Endothelial cell of umbilical vein (primary cell): ENCODE data around the gene ATP10A. TPM values are rescaled to one million over a fixed set of nuclear protein-coding genes. Genes with fewer than 3 reads are reported as not detected.

Source experiments
- BruUV-seq: library from RNA; stranded (reverse); fragments of 400-500 nt; replicated peaks from 2 replicates; lab custom pipeline; 2021; lab: Mats Ljungman, UMichigan
- CTCF ChIA-PET: fragments of 300-600, 350-600 bp; sonication (Branson Sonifier 250); formaldehyde crosslinking; loops from one replicate; lab custom pipeline; 2021; ENCODE audit warnings: antibody characterized with exemption, inconsistent platforms; lab: Charles Lee
- POLR2A ChIA-PET: fragments of 300-600, 350-600 bp; sonication (Branson Sonifier 250); formaldehyde crosslinking; loops from one replicate; lab custom pipeline; 2021; ENCODE audit warnings: antibody characterized with exemption, inconsistent platforms; lab: Charles Lee
- DNase-seq: peaks from one replicate; pipeline ENCODE4 v3.0.0-alpha.2; 2011; ENCODE audit warnings: low read depth, low spot score
- FAIRE-seq: peaks from 2 replicates; lab custom pipeline; 2011; peaks lifted over from hg19 to GRCh38; lab: Jason Lieb, UNC
- H2AFZ ChIP-seq: 2 replicates; pipeline ENCODE4 v1.6.0; 2012; ENCODE audit warnings: low read depth, low read length, control low read depth, inconsistent platforms
- H3K27ac ChIP-seq: 2 replicates; pipeline ENCODE4 v1.5.1; 2011; ENCODE audit warnings: low read depth, mild to moderate bottlenecking, control low read depth, low read length, moderate library complexity; ENCODE audit not compliant: insufficient read depth
- H3K27me3 ChIP-seq, 2 experiments: 2 replicates each; pipeline versions ENCODE4 v1.6.0 to v1.6.1; 2011; ENCODE audit warnings: low read length in 2 of 2, mixed read lengths in 1 of 2; ENCODE audit not compliant: control insufficient read depth in 2 of 2, insufficient read depth in 2 of 2
- H3K36me3 ChIP-seq, 2 experiments: 2 replicates in 1 of 2; 3 replicates in 1 of 2; pipeline ENCODE4 v1.5.1; 2011; ENCODE audit warnings: low read length in 2 of 2, mild to moderate bottlenecking in 1 of 2, moderate library complexity in 1 of 2; ENCODE audit not compliant: control insufficient read depth in 2 of 2, insufficient read depth in 2 of 2; ENCODE audit errors: extremely low read depth in 1 of 2
- H3K4me1 ChIP-seq: 3 replicates; pipeline ENCODE4 v1.5.1; 2011; ENCODE audit warnings: mild to moderate bottlenecking, low read length; ENCODE audit not compliant: control insufficient read depth, insufficient read depth; ENCODE audit errors: extremely low read depth
- H3K4me2 ChIP-seq: 2 replicates; pipeline ENCODE4 v1.6.1; 2011; ENCODE audit warnings: low read length, control low read depth, mixed read lengths; ENCODE audit not compliant: insufficient read depth
- H3K4me3 ChIP-seq, 3 experiments: fragments of 200-600 bp in 1 of 3; sonication (generic), shearing (Covaris generic) in 1 of 3; replicated peaks in 1 of 3; 2 replicates each; pipeline ENCODE4 v1.5.1; 2011 to 2016; ENCODE audit warnings: control low read depth in 3 of 3, low read length in 3 of 3, mild to moderate bottlenecking in 2 of 3, inconsistent platforms in 1 of 3, low read depth in 1 of 3, moderate library complexity in 1 of 3; ENCODE audit not compliant: insufficient read depth in 1 of 3
- H3K79me2 ChIP-seq: 2 replicates; pipeline ENCODE4 v1.6.0; 2012; ENCODE audit warnings: low read length, inconsistent platforms; ENCODE audit not compliant: control insufficient read depth, insufficient read depth
- H3K9ac ChIP-seq: replicated peaks from 2 replicates; pipeline ENCODE3; 2011; ENCODE audit warnings: low read length, control low read depth; ENCODE audit not compliant: insufficient read depth; ENCODE audit errors: extremely low read depth
- H3K9me1 ChIP-seq: replicated peaks from 3 replicates; pipeline ENCODE4 v1.6.0; 2011; ENCODE audit warnings: mild to moderate bottlenecking, low read length; ENCODE audit not compliant: control insufficient read depth, insufficient read depth; ENCODE audit errors: extremely low read depth
- H3K9me3 ChIP-seq: replicated peaks from 2 replicates; pipeline ENCODE4 v1.5.1; 2012; ENCODE audit warnings: low read length, inconsistent platforms; ENCODE audit not compliant: control insufficient read depth, insufficient read depth
- H4K20me1 ChIP-seq: replicated peaks from 2 replicates; pipeline ENCODE3; 2011; ENCODE audit warnings: mild to moderate bottlenecking, low read length; ENCODE audit not compliant: control insufficient read depth, insufficient read depth; ENCODE audit errors: extremely low read depth
- FOS ChIP-seq: IDR thresholded peaks from 2 replicates; pipeline ENCODE4 v1.6.1; 2011; ENCODE audit warnings: mild to moderate bottlenecking, low read length, moderate library complexity, borderline replicate concordance; ENCODE audit not compliant: insufficient read depth
- GATA2 ChIP-seq: IDR thresholded peaks from 2 replicates; pipeline ENCODE4 v1.7.0; 2011; ENCODE audit warnings: low read depth, mild to moderate bottlenecking, moderate library complexity, mixed read lengths, low read length; ENCODE audit not compliant: insufficient read length, insufficient read depth
- JUN ChIP-seq: IDR thresholded peaks from 2 replicates; pipeline ENCODE4 v1.6.1; 2011; ENCODE audit warnings: borderline replicate concordance, low read depth; ENCODE audit not compliant: insufficient read length, insufficient read depth
- MYC ChIP-seq: IDR thresholded peaks from one replicate; pipeline ENCODE4 v1.6.1; 2011; ENCODE audit warnings: mild to moderate bottlenecking, low read depth, low read length
- POLR2A ChIP-seq: IDR thresholded peaks from 2 replicates; pipeline ENCODE4 v1.6.1; 2012; ENCODE audit warnings: low read depth, mild to moderate bottlenecking, control low read depth, low read length
- POLR2AphosphoS5 ChIP-seq: IDR thresholded peaks from 2 replicates; pipeline ENCODE4 v1.6.1; 2012; ENCODE audit warnings: low read depth, mild to moderate bottlenecking, control low read depth, low read length, moderate library complexity; ENCODE audit not compliant: insufficient read depth
- dilution Hi-C: fragments of 300-500 bp; cut with MboI; formaldehyde crosslinking; loops from one replicate; pipeline ENCODE4 v1.15.0; 2019; ENCODE audit warnings: low sequenced_read_pairs; ENCODE audit not compliant: extremely low pct_ligation_motif_present
- intact Hi-C: fragments of 100-400 bp; cut with micrococcal nuclease; formaldehyde crosslinking; loops from one replicate; pipeline ENCODE4 v1.10.0; 2022
- polyA plus RNA-seq, 4 experiments: library from polyadenylated mRNA; depleted of rRNA in 3 of 4; stranded (reverse) in 3 of 4; unstranded in 1 of 4; fragments of >200 nt; gene quantifications; 2 replicates each; pipeline versions ENCODE4 v1.2.1 to v1.2.3, GENCODE V29; 2011 to 2012; ENCODE audit warnings: missing spikeins in 1 of 4
- total RNA-seq: library from RNA; stranded (reverse); gene quantifications from 2 replicates; pipeline ENCODE4 v1.2.3, GENCODE V29; 2021
- TF ChIP-seq, protein P1 (sequence below): IDR thresholded peaks from 2 replicates; pipeline ENCODE4 v1.6.1; 2011; ENCODE audit not compliant: insufficient read depth, insufficient read length
- TF ChIP-seq, protein P2 (sequence below), 2 donors: IDR thresholded peaks; 1 replicate in 1 of 2; 2 replicates in 1 of 2; pipeline ENCODE4 v1.5.1; 2011; ENCODE audit warnings: low read length in 2 of 2, mild to moderate bottlenecking in 2 of 2, moderate library complexity in 2 of 2, control low read depth in 1 of 2, inconsistent platforms in 1 of 2, low read depth in 1 of 2; ENCODE audit not compliant: insufficient read depth in 1 of 2; ENCODE audit errors: extremely low read depth in 1 of 2

The ATP10A gene
- total and polyA plus RNA-seq, 2 donors (not counting 3 experiments of a cell fraction or from before 2014, with no cell fraction given), result not detected

DNA sequence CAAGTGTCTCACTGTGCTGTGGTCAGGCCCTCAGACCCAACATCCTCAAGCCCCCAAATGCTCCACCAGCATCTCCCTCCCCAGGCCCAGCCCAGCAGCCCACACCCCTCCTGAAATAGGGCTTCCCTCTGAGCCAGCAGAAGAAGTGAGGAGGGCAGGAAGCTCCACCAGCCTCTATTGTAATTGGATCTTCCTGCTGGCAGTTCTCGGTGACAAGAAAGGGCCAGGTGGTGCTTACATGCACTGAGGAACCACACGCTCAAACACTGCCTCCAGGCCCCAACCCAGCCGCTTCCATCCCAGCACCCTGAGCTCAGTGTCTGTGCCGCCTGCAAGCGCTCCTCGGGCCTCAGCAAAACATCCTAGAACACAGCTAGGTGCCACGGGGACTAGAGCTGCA lies 96.7 kb downstream of the ATP10A start:
- H3K4me3 ChIP-seq, result no peak overlapping the region
- TF ChIP-seq POLR2AphosphoS5 (no peak), FOS (no peak)
- BruUV-seq, result no TSS peak
- FAIRE-seq (no peak), DNase-seq (no peak)
- H3K36me3 ChIP-seq, result no peaks in the 10 kb centered on the region
- ChIA-PET CTCF (no interaction called here), POLR2A (interaction anchor here (0.7 kb wide), 1 partner anchor 723 kb away, joined by 6 read pairs; no protein-coding TSS in a partner anchor)
- H2AFZ ChIP-seq, result no peak overlapping the region
- no peak overlapping the region for H3K9ac ChIP-seq
- no peaks in the 10 kb centered on the region for H4K20me1 ChIP-seq
- H3K9me3 ChIP-seq, result peaks cover 14% of the 10 kb centered on the region
- H3K27me3 ChIP-seq, result no peaks in the 10 kb centered on the region
- no peaks in the 10 kb centered on the region for H3K9me1 ChIP-seq
- H3K4me1 ChIP-seq, result no peaks in the 10 kb centered on the region
- H3K27ac ChIP-seq, result no peak overlapping the region
- dilution Hi-C loops (no loop called here), intact Hi-C loops (no loop called here)
- no peak overlapping the region for H3K4me2 ChIP-seq
- H3K79me2 ChIP-seq, result no peaks in the 10 kb centered on the region

DNA sequence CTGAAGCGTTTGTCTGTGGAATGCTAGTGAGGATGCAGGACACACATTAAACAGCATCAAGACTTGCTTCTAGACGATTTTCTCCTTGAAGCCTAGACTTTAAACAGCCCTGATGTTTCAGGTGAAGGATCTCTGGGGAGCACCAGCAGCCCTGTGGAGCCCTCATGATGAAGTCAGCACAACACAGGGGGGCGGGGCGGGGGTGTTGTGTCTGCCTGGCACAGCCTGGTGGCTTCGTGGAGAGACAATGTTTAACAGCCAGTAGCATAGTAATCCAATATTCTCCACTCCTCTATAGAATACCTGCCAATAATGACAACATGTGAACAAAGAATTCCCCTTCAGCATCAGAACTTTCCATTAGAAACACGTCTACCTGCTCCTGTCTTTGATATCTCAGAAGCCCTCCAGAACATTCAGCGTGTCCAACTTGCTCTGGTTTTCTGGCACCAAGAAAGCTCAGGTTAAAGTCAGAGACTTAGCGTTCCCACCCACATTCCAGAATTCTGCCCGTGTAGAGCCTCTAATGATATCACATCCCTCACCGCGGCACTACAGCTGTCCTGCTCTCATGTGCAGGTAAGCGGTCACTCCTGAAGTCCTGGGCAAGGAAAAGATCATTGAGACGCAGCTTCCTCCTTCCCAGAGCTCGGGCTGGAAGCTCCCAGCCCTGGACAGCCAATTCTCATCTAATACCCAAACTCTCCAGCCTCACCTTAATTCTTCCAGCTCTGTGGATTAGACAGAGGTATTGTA lies 98.0 kb downstream of the ATP10A start:
- H3K4me2 ChIP-seq, result no peak overlapping the region
- no peak for DNase-seq
- CTCF ChIA-PET, result no interaction called here
- no peaks in the 10 kb centered on the region for H3K27me3 ChIP-seq
- no peaks in the 10 kb centered on the region for H3K36me3 ChIP-seq
- H3K4me3 ChIP-seq, result no peak overlapping the region
- H3K4me1 ChIP-seq, result no peaks in the 10 kb centered on the region
- H3K9me1 ChIP-seq, result no peaks in the 10 kb centered on the region
- intact Hi-C loops (no loop called here), dilution Hi-C loops (no loop called here)
- no peaks in the 10 kb centered on the region for H4K20me1 ChIP-seq
- H2AFZ ChIP-seq, result no peak overlapping the region
- H3K79me2 ChIP-seq, result no peaks in the 10 kb centered on the region
- peaks cover 14% of the 10 kb centered on the region for H3K9me3 ChIP-seq
- FAIRE-seq, result no peak
- no peak overlapping the region for H3K27ac ChIP-seq
- TF ChIP-seq GATA2 (no peak), POLR2A (no peak), JUN (no peak), MYC (no peak), FOS (no peak), POLR2AphosphoS5 (no peak)
- TF ChIP-seq, protein P1, sequence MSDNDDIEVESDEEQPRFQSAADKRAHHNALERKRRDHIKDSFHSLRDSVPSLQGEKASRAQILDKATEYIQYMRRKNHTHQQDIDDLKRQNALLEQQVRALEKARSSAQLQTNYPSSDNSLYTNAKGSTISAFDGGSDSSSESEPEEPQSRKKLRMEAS, result no peak
- TF ChIP-seq, protein P2, sequence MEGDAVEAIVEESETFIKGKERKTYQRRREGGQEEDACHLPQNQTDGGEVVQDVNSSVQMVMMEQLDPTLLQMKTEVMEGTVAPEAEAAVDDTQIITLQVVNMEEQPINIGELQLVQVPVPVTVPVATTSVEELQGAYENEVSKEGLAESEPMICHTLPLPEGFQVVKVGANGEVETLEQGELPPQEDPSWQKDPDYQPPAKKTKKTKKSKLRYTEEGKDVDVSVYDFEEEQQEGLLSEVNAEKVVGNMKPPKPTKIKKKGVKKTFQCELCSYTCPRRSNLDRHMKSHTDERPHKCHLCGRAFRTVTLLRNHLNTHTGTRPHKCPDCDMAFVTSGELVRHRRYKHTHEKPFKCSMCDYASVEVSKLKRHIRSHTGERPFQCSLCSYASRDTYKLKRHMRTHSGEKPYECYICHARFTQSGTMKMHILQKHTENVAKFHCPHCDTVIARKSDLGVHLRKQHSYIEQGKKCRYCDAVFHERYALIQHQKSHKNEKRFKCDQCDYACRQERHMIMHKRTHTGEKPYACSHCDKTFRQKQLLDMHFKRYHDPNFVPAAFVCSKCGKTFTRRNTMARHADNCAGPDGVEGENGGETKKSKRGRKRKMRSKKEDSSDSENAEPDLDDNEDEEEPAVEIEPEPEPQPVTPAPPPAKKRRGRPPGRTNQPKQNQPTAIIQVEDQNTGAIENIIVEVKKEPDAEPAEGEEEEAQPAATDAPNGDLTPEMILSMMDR (IDR thresholded peaks at IDR 0.05; ENCODE audit: extremely low read depth in 1 of 2, insufficient read depth in 1 of 2, low read depth in 1 of 2, low read length in 2 of 2), result no peak
- H3K9ac ChIP-seq, result no peak overlapping the region
- no TSS peak for BruUV-seq
- POLR2A ChIA-PET, result no interaction called here
